ENCODE results near the gene FOSL1. TPM values are rescaled to one million over a fixed set of nuclear protein-coding genes. Genes with fewer than 3 reads are reported as not detected.

FOSL1 gene
- total and polyA plus RNA-seq, 2 donors (not counting 1 experiment from before 2014, with no cell fraction given), result 2.3 TPM; not detected in 1

DNA sequence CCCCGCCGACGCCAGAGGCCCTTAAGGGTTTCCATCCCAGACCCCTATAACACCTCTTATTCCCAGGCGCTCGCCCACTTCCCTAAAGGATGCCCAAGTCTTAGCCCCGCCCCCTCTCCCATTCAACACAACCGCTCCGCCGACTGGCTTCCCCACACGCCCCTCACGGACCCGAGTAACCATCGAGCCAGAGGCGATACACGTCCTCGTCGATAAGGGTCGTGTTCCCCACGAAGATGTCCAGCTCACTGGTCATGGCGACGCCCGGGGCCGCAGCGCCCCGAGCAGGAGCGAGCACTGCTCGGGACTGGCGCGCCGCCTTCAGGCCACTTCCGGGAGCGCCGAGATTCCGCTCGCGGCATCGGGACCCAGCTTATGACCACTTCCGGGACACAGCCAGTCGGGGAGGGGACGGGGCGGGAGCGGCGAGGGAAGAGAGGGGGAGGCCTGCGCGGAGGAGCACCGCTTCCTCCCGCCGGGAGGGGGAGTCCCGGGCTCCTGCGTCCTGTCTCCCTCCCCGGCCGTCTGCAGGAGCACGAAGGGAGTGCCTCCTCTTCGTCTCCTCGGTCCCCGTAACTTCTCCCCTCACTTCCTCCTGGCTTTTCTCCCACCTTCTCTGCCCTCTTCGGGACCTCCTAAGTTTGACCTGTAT is 11.9 kb downstream of the FOSL1 start, which contains the start of gene FIBP:
Gene FIBP, minus strand, starts transcription at position 309 of the 652 bp plus-strand sequence. Its CDS starts 53 bp downstream, at position 256.
- no peaks in the 10 kb centered on the region for H3K9me3 Mint-ChIP-seq (ENCODE audit: insufficient read depth)

More for the DNA sequence above, 11.9 kb downstream of the FOSL1 start, which contains the start of gene FIBP:
- WGBS (ENCODE audit: insufficient coverage), result under 1% methylated on average over 49 of the region's 57 CpGs
- no peaks in the 10 kb centered on the region for H3K9me3 ChIP-seq (ENCODE audit: control extremely low read depth in 1 of 3, control insufficient read depth in 2 of 3, insufficient read depth in 1 of 3, low read length in 2 of 3)
- H3K27me3 Mint-ChIP-seq, result no peaks in the 10 kb centered on the region
- intact Hi-C loops (cut with micrococcal nuclease), result loop anchor here (1.0 to 2.0 kb wide), 6 partner anchors 15 to 114 kb away; partner anchors contain the start of genes BANF1, C11orf68, DRAP1 and EFEMP2
- peak within 1 kb of the TSS; percentile 98 for H3K27ac Mint-ChIP-seq
- DNase-seq, result peak; percentile 96
- peak within 1 kb of the TSS; percentile 96 for H3K9ac ChIP-seq (ENCODE audit: low read length)
- H3K4me2 ChIP-seq (replicated peaks; ENCODE audit: low read depth, low read length, poor library complexity, severe bottlenecking), result peak within 1 kb of the TSS; percentile 99
- H3K4me3 Mint-ChIP-seq, result peak within 1 kb of the TSS; percentile 98
- no peak for TF ChIP-seq EZH2 (IDR thresholded peaks at IDR 0.05; ENCODE audit: borderline replicate concordance, insufficient read depth, low read depth, low read length, poor library complexity, severe bottlenecking)
- TF ChIP-seq, protein P1, sequence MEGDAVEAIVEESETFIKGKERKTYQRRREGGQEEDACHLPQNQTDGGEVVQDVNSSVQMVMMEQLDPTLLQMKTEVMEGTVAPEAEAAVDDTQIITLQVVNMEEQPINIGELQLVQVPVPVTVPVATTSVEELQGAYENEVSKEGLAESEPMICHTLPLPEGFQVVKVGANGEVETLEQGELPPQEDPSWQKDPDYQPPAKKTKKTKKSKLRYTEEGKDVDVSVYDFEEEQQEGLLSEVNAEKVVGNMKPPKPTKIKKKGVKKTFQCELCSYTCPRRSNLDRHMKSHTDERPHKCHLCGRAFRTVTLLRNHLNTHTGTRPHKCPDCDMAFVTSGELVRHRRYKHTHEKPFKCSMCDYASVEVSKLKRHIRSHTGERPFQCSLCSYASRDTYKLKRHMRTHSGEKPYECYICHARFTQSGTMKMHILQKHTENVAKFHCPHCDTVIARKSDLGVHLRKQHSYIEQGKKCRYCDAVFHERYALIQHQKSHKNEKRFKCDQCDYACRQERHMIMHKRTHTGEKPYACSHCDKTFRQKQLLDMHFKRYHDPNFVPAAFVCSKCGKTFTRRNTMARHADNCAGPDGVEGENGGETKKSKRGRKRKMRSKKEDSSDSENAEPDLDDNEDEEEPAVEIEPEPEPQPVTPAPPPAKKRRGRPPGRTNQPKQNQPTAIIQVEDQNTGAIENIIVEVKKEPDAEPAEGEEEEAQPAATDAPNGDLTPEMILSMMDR (IDR thresholded peaks at IDR 0.05), result peak; percentile 86
- H3K4me3 ChIP-seq (ENCODE audit: control extremely low read depth in 1 of 5, extremely low read depth in 1 of 5, insufficient read depth in 1 of 5, low read depth in 2 of 5, low read length in 4 of 5), result peak within 1 kb of the TSS; percentile 63 to 88 (median 75)
- H3K4me1 Mint-ChIP-seq, result peaks cover 66% of the 10 kb centered on the region
- peak; percentile 64 for ATAC-seq (ENCODE audit: low read depth)
- ChIA-PET CTCF (interaction anchor here (0.6 to 15.5 kb wide), 35 partner anchors 10 to 516 kb away, joined by 3 to 244 read pairs (median 6); partner anchors contain the start of genes BANF1, C11orf68, CFL1 and CTSW), POLR2A (interaction anchor here (0.6 to 6.2 kb wide), 24 partner anchors 10 to 1109 kb away, joined by 3 to 65 read pairs (median 5); partner anchors contain the start of genes BANF1, C11orf68, CFL1 and DRAP1)
- peaks cover 0 to 27% of the 10 kb centered on the region in 2 experiments for H3K36me3 ChIP-seq (replicated peaks in 1 of 2; ENCODE audit: control extremely low read depth in 1 of 2, control insufficient read depth in 1 of 2, extremely low read depth in 1 of 2, insufficient read depth in 2 of 2, low read length in 1 of 2)
- H4K20me1 ChIP-seq (ENCODE audit: control insufficient read depth, insufficient read depth, low read length, poor library complexity, severe bottlenecking), result peaks cover 26% of the 10 kb centered on the region
- peak within 1 kb of the TSS; percentile 99 for H2AFZ ChIP-seq (ENCODE audit: insufficient read depth, low read depth, low read length, poor library complexity, severe bottlenecking)
- H3K4me1 ChIP-seq (ENCODE audit: control insufficient read depth in 2 of 2, insufficient read depth in 2 of 2, low read length in 2 of 2), result peaks cover 47 to 63% of the 10 kb centered on the region in 2 donors
- H3K27ac ChIP-seq (ENCODE audit: low read length in 2 of 2), result peak within 1 kb of the TSS; percentile 85
- peaks cover 40% of the 10 kb centered on the region for H3K79me2 ChIP-seq (ENCODE audit: control insufficient read depth, insufficient read depth, low read length)
- no peaks in the 10 kb centered on the region for H3K27me3 ChIP-seq (replicated peaks in 1 of 4; ENCODE audit: control extremely low read depth in 1 of 4, control insufficient read depth in 3 of 4, insufficient read depth in 4 of 4, low read length in 3 of 4)
